Caco-2 (cell line): ENCODE measurements around the gene IL12A. TPM values are rescaled to one million over a fixed set of nuclear protein-coding genes. Genes with fewer than 3 reads are reported as not detected.
A peak's percentile ranks its signal among the peaks of the same experiment; 100 is the strongest.

Experiments used
- BruUV-seq: library from RNA; stranded (reverse); fragments of 400-500 nt; replicated peaks from 2 replicates; lab custom pipeline; 2021; lab: Mats Ljungman, UMichigan
- CTCF ChIA-PET: fragments of 300-600 bp; sonication (Branson Sonifier 250); formaldehyde crosslinking; loops from one replicate; lab custom pipeline; 2022; ENCODE audit warnings: antibody characterized with exemption; lab: Charles Lee
- POLR2A ChIA-PET: fragments of 300-600 bp; sonication (Branson Sonifier 250); formaldehyde crosslinking; loops from one replicate; lab custom pipeline; 2022; ENCODE audit warnings: antibody characterized with exemption; lab: Charles Lee
- DNase-seq, 2 experiments: peaks; one replicate each; pipeline versions ENCODE4 v3.0.0 to v3.0.0-alpha.2; 2020 to 2022
- H3K27me3 ChIP-seq: replicated peaks from 2 replicates; pipeline ENCODE4 v1.6.0; 2011; ENCODE audit warnings: low read length; ENCODE audit not compliant: control insufficient read depth, insufficient read depth
- H3K36me3 ChIP-seq: 2 replicates; pipeline ENCODE4 v1.5.1; 2011; ENCODE audit warnings: low read length; ENCODE audit not compliant: control insufficient read depth, insufficient read depth
- H3K4me1 ChIP-seq: fragments of 250-450 bp; sonication (Bioruptor Pico); 2 replicates; pipeline ENCODE4 v1.5.1; 2020; ENCODE audit warnings: mild to moderate bottlenecking
- H3K4me3 ChIP-seq: 2 replicates; pipeline ENCODE4 v1.5.1; 2011; ENCODE audit warnings: low read depth, mild to moderate bottlenecking, control low read depth, low read length
- H3K9me3 ChIP-seq: fragments of 250-450 bp; sonication (Bioruptor Pico); 2 replicates; pipeline ENCODE4 v1.5.1; 2020; ENCODE audit warnings: mild to moderate bottlenecking, moderate library complexity
- H3K27ac Mint-ChIP-seq: one replicate; pipeline ENCODE4 v1.8.0; 2022; ENCODE audit warnings: mixed read lengths; ENCODE audit not compliant: unreplicated experiment
- H3K27me3 Mint-ChIP-seq: one replicate; pipeline ENCODE4 v1.8.0; 2022; ENCODE audit warnings: mixed read lengths; ENCODE audit not compliant: insufficient read depth, unreplicated experiment
- H3K36me3 Mint-ChIP-seq: one replicate; pipeline ENCODE4 v1.8.0; 2022; ENCODE audit warnings: mild to moderate bottlenecking, mixed read lengths; ENCODE audit not compliant: insufficient read depth, unreplicated experiment
- H3K4me1 Mint-ChIP-seq: one replicate; pipeline ENCODE4 v1.8.0; 2022; ENCODE audit warnings: low read depth, mixed read lengths; ENCODE audit not compliant: unreplicated experiment
- H3K4me3 Mint-ChIP-seq: one replicate; pipeline ENCODE4 v1.8.0; 2022; ENCODE audit warnings: mild to moderate bottlenecking, moderate library complexity, mixed read lengths; ENCODE audit not compliant: unreplicated experiment
- H3K9me3 Mint-ChIP-seq: one replicate; pipeline ENCODE4 v1.8.0; 2022; ENCODE audit warnings: mixed read lengths; ENCODE audit not compliant: unreplicated experiment
- intact Hi-C: fragments of 100-400 bp; cut with micrococcal nuclease; formaldehyde crosslinking; loops from one replicate; pipeline ENCODE4 v1.10.0; 2022; ENCODE audit not compliant: unreplicated experiment
- total RNA-seq: library from RNA; stranded (reverse); gene quantifications from 2 replicates; pipeline ENCODE4 v1.2.3, GENCODE V29; 2022
- TF ChIP-seq, protein P1 (sequence below), 2 experiments: fragments of 200-600 bp in 1 of 2; IDR thresholded peaks; 1 replicate in 1 of 2; 2 replicates in 1 of 2; pipeline versions ENCODE4 v1.5.1 to v1.8.0; 2011 to 2022; ENCODE audit warnings: antibody characterized with exemption in 1 of 2, control low read depth in 1 of 2, inconsistent platforms in 1 of 2, low read depth in 1 of 2, low read length in 1 of 2, mild to moderate bottlenecking in 1 of 2, moderate library complexity in 1 of 2; ENCODE audit not compliant: insufficient read depth in 1 of 2, severe bottlenecking in 1 of 2, unreplicated experiment in 1 of 2

IL12A gene
- total RNA-seq, 1 experiment from 2014 or later: 0.95 TPM

DNA sequence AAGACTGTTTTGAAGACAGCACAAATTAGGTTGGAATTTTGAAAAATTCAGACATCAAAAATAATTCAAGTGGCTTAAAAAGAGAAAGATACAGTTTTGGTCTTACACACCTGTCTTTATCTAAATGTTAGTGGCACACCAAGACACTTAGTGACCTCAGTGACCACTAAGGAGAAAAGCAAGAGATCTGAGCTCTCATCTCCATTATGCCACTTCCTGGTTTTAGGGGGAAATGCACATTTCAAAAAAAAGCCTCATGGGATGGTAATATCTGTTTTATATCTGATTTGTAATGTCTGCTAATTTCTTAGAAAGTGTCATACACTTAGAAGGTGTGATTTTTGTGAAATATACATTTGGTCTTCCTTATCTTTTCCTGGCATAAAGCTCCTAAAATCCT is 16.4 kb downstream of the IL12A start:
- H3K9me3 Mint-ChIP-seq: no peaks in the 10 kb centered on the region
- TF ChIP-seq, protein P1, sequence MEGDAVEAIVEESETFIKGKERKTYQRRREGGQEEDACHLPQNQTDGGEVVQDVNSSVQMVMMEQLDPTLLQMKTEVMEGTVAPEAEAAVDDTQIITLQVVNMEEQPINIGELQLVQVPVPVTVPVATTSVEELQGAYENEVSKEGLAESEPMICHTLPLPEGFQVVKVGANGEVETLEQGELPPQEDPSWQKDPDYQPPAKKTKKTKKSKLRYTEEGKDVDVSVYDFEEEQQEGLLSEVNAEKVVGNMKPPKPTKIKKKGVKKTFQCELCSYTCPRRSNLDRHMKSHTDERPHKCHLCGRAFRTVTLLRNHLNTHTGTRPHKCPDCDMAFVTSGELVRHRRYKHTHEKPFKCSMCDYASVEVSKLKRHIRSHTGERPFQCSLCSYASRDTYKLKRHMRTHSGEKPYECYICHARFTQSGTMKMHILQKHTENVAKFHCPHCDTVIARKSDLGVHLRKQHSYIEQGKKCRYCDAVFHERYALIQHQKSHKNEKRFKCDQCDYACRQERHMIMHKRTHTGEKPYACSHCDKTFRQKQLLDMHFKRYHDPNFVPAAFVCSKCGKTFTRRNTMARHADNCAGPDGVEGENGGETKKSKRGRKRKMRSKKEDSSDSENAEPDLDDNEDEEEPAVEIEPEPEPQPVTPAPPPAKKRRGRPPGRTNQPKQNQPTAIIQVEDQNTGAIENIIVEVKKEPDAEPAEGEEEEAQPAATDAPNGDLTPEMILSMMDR (IDR thresholded peaks at IDR 0.05; ENCODE audit: insufficient read depth in 1 of 2, low read depth in 1 of 2, low read length in 1 of 2, severe bottlenecking in 1 of 2, unreplicated experiment in 1 of 2): no peak

DNA sequence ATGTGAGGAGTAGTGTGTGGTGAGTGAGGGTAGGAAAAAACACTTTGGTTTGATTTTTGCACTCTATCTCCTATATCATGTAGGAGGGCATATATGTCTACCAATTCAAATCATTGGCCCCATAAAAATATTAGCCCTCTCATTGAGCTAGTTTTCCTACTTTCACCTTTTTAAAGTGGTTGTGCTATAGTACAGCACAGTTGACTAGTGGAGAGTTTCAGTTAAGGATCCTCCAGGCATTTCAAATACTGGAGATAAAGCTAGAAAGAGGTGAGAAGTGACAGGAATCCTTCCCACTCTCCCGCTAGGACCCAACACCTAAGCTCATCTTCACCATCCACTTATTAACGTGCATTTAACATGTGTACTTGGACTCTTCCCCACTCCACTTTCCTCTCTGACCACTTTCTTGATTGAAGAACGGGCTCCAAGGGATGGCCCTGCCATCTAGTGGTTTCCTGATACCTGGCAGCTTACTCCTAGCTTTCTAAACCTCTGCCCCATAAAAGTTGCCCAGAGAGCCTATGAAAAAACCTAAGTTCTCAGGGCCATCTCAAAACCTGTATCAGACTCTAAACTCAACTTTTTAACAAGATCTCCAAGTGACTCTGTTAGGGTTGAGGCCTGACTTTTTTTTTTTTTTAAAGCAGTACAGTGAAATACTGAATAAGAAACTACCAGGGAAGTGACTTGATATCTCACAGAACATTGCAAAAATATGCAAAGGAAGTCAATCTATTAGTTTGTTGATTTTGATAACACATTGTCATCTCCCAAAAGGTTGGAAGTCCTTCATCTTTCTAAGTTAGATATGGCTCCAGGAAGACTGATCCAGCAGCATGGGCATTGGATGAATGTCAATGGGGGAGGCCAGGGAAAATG is 17.9 kb downstream of the IL12A start:
- Mint-ChIP-seq H3K9me3 (no peaks in the 10 kb centered on the region), H3K27ac (no peak overlapping the region), H3K27me3 (no peaks in the 10 kb centered on the region), H3K36me3 (no peaks in the 10 kb centered on the region), H3K4me3 (no peak overlapping the region), H3K4me1 (no peaks in the 10 kb centered on the region)
- H3K4me3 ChIP-seq: no peak overlapping the region
- BruUV-seq: no TSS peak
- H3K27me3 ChIP-seq: no peaks in the 10 kb centered on the region
- DNase-seq: peak; percentile 47 to 63
- peaks cover 6% of the 10 kb centered on the region; the same call in 1 of the 2 replicates for H3K4me1 ChIP-seq
- TF ChIP-seq, protein P1 (IDR thresholded peaks at IDR 0.05; ENCODE audit: insufficient read depth in 1 of 2, low read depth in 1 of 2, low read length in 1 of 2, severe bottlenecking in 1 of 2, unreplicated experiment in 1 of 2): peak; percentile 56 to 90
- no peaks in the 10 kb centered on the region for H3K9me3 ChIP-seq
- ChIA-PET POLR2A (no interaction called here), CTCF (interaction anchor here (0.6 to 5.0 kb wide), 9 partner anchors 15 to 333 kb away, joined by 3 to 52 read pairs (median 5); partner anchors contain the start of gene IL12A)
- no peaks in the 10 kb centered on the region for H3K36me3 ChIP-seq
- intact Hi-C loops: loop anchor here (1.0 to 10.0 kb wide), 7 partner anchors 14 to 743 kb away; partner anchors contain the start of gene IL12A

More for the DNA sequence above, 16.4 kb downstream of the IL12A start:
- Histone ChIP-seq H3K4me1 (peaks cover 6% of the 10 kb centered on the region; the same call in 1 of the 2 replicates), H3K27me3 (no peaks in the 10 kb centered on the region), H3K36me3 (no peaks in the 10 kb centered on the region), H3K4me3 (no peak overlapping the region), H3K9me3 (no peaks in the 10 kb centered on the region)
- intact Hi-C loops: loop anchor here (10.0 kb wide), 1 partner anchor 390 kb away; no protein-coding TSS in a partner anchor
- Mint-ChIP-seq H3K36me3 (no peaks in the 10 kb centered on the region), H3K27ac (no peak overlapping the region), H3K4me1 (no peaks in the 10 kb centered on the region), H3K27me3 (no peaks in the 10 kb centered on the region), H3K4me3 (no peak overlapping the region)
- BruUV-seq: no TSS peak
- CTCF ChIA-PET: interaction anchor here (0.9 to 5.0 kb wide), 4 partner anchors 16 to 129 kb away, joined by 3 to 52 read pairs (median 9); partner anchors contain the start of gene IL12A
- POLR2A ChIA-PET: no interaction called here
- no peak for DNase-seq

DNA sequence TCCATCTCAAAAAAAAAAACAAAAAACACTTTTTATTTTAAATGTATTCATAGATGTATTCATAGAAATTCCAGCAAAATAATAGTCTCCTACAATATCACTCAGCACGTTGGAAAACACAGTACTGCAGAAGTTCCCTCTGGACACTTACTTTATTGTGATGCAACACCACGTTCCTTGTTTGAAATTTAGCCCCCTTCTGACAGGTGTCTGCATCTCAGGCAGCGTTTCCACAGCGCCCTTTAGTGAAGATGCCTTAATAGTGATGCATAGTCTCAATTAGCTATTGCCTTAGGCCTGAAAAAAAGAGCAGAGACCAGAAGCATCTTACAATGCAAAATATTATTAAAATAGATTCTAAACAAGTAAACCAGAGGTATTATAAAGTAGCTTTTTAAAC is 20.3 kb downstream of the IL12A start:
- POLR2A ChIA-PET: no interaction called here
- H3K4me1 Mint-ChIP-seq: no peaks in the 10 kb centered on the region

More for the DNA sequence above, 20.3 kb downstream of the IL12A start:
- CTCF ChIA-PET: interaction anchor here (0.6 to 1.4 kb wide), 2 partner anchors 10 to 124 kb away, joined by 3 to 5 read pairs; no protein-coding TSS in a partner anchor
- no peaks in the 10 kb centered on the region for H3K9me3 Mint-ChIP-seq
- Histone ChIP-seq H3K36me3 (no peaks in the 10 kb centered on the region), H3K27me3 (no peaks in the 10 kb centered on the region), H3K4me1 (no peaks in the 10 kb centered on the region), H3K4me3 (no peak overlapping the region), H3K9me3 (no peaks in the 10 kb centered on the region)
- TF ChIP-seq, protein P1 (IDR thresholded peaks at IDR 0.05; ENCODE audit: insufficient read depth in 1 of 2, low read depth in 1 of 2, low read length in 1 of 2, severe bottlenecking in 1 of 2, unreplicated experiment in 1 of 2): no peak
- intact Hi-C loops: loop anchor here (10.0 kb wide), 1 partner anchor 394 kb away; no protein-coding TSS in a partner anchor
- H3K36me3 Mint-ChIP-seq: no peaks in the 10 kb centered on the region
- no peak overlapping the region for H3K4me3 Mint-ChIP-seq
- H3K27me3 Mint-ChIP-seq: no peaks in the 10 kb centered on the region
- no peak overlapping the region for H3K27ac Mint-ChIP-seq
- DNase-seq: no peak
- no TSS peak for BruUV-seq
